Measurements from ENCODE around the gene PLSCR3.

GRCh38 chr17:7409716-7410115 lies 15.4 kb upstream of the PLSCR3 start:
- TF ChIP-seq CTCF (IDR thresholded peaks at IDR 0.05) = no peak
- no peak for TF ChIP-seq EP300 (IDR thresholded peaks at IDR 0.05)
